Vagina (tissue), 2 donors: Measurements from ENCODE around the gene PPP2R2C. TPM values are rescaled to one million over a fixed set of nuclear protein-coding genes. Genes with fewer than 3 reads are reported as not detected.

Experiments
- DNase-seq, 2 donors: peaks; one replicate each; pipeline ENCODE4 v3.0.0-alpha.2; 2017; ENCODE audit errors: extremely low spot score in 2 of 2
- H3K27ac ChIP-seq: fragments of 200-600 bp; sonication (generic); one replicate; pipeline ENCODE4 v1.5.1; 2019
- H3K27me3 ChIP-seq: fragments of 200-600 bp; sonication (generic); one replicate; pipeline ENCODE4 v1.5.1; 2019
- H3K36me3 ChIP-seq, 2 donors: fragments of 200-600 bp; sonication (generic); one replicate each; pipeline ENCODE4 v1.5.1; 2017 to 2019
- H3K4me1 ChIP-seq: fragments of 200-600 bp; sonication (generic); one replicate; pipeline ENCODE4 v1.5.1; 2019
- H3K4me3 ChIP-seq, 2 donors: fragments of 200-600 bp; sonication (generic); 1 replicate in 1 of 2; 2 replicates in 1 of 2; pipeline ENCODE4 v1.5.1; 2016 to 2019
- H3K9me3 ChIP-seq: fragments of 200-600 bp; sonication (generic); one replicate; pipeline ENCODE4 v1.5.1; 2019
- POLR2A ChIP-seq, 2 donors: fragments of 450-650 bp; IDR thresholded peaks; one replicate each; pipeline ENCODE4 v1.6.1; 2017; ENCODE audit warnings: antibody characterized with exemption in 2 of 2, mild to moderate bottlenecking in 2 of 2, moderate library complexity in 2 of 2
- POLR2AphosphoS5 ChIP-seq, 2 donors: sonication (generic); formaldehyde crosslinking; IDR thresholded peaks; one replicate each; pipeline ENCODE4 v1.9.0; 2017; ENCODE audit warnings: antibody characterized with exemption in 2 of 2, mild to moderate bottlenecking in 2 of 2, low read depth in 1 of 2; ENCODE audit not compliant: insufficient read depth in 1 of 2
- intact Hi-C: fragments of 100-400 bp; cut with DNase I; formaldehyde crosslinking; loops from one replicate; pipeline ENCODE4 v1.15.1; 2023
- total RNA-seq: library from RNA; depleted of rRNA; stranded (reverse); fragments of >200 nt; gene quantifications from one replicate; pipeline ENCODE4 v1.2.3, GENCODE V29; 2016
- TF ChIP-seq, protein P1 (sequence below), 3 experiments: fragments of 450-650 bp in 2 of 3; fragments of 200-600 bp in 1 of 3; sonication (generic) in 1 of 3; IDR thresholded peaks; one replicate each; pipeline ENCODE4 v1.5.1; 2017 to 2019; ENCODE audit warnings: antibody characterized with exemption in 3 of 3, mild to moderate bottlenecking in 2 of 3, moderate library complexity in 2 of 3

The PPP2R2C gene
- total RNA-seq, 1 donor from 2014 or later = 17.2 TPM

DNA sequence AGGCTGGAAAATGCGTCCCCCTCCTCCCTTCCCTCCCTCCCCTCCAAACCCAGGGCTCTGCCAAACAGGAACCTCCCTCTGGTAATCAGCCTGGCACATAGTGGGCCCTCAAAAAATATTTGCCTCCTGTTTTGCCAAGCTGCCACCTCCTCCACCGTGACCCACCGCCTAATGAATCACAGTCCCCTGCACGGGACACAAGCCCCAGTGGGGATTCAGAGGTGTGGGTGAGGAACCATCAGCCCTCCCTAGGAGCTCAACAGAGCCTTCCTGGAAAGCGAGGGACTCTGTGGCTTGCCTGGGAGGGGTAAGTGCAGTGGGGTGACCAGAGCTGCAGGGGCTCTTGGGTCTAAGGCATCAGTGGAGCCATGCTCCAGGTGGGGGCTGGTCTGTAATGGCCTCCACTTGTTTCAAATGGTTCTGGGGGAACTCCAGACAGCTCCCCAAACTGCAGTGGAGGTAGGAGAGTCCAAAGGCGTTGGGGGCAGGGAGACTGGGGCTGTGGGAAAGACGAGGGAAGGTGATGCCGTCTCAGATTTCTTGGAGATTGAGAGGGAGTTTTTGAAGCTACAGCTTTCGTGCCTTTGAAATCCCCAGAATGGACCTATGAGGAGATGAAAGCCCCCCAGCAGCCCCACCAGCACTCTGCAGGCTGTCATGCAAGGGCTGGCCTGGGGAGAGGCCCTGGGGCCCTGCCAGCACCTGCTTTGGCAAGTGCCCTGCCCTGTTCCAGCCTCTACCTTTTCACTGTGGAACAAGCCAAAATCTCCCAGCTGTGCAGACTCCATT lies 1.0 kb upstream of the PPP2R2C start:
- H3K4me1 ChIP-seq = peaks cover 33% of the 10 kb centered on the region

DNA sequence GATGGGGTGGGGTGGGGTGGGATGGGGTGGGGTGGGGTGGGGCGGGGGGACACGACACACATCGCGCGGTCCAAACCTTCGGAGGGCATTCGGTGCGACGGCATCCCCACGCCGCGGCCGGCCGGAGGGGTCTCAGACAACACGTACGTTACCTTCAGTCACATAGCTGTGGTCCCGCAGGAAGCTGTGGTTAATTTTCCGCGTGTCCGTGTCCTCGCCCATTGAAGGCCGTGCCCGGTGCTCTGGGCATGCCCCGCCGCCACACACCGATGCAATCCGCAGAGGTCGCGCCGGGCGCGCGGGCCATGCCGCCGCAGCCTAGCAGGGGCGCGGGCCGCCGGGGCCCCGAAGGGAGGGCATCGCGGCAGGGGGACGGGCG lies 417 bp downstream of the PPP2R2C start:
- DNase-seq = peak in 1 of 2 donors; percentile 64
- H3K27ac ChIP-seq = no peak overlapping the region
- intact Hi-C loops = no loop called here
- no peaks in the 10 kb centered on the region for H3K36me3 ChIP-seq
- no peaks in the 10 kb centered on the region for H3K9me3 ChIP-seq
- H3K4me3 ChIP-seq = peak overlapping the region; percentile 50 to 65
- TF ChIP-seq POLR2A (IDR thresholded peaks at IDR 0.05) = no peak
- no peak for TF ChIP-seq POLR2AphosphoS5 (IDR thresholded peaks at IDR 0.05; ENCODE audit: insufficient read depth in 1 of 2, low read depth in 1 of 2)
- TF ChIP-seq, protein P1, sequence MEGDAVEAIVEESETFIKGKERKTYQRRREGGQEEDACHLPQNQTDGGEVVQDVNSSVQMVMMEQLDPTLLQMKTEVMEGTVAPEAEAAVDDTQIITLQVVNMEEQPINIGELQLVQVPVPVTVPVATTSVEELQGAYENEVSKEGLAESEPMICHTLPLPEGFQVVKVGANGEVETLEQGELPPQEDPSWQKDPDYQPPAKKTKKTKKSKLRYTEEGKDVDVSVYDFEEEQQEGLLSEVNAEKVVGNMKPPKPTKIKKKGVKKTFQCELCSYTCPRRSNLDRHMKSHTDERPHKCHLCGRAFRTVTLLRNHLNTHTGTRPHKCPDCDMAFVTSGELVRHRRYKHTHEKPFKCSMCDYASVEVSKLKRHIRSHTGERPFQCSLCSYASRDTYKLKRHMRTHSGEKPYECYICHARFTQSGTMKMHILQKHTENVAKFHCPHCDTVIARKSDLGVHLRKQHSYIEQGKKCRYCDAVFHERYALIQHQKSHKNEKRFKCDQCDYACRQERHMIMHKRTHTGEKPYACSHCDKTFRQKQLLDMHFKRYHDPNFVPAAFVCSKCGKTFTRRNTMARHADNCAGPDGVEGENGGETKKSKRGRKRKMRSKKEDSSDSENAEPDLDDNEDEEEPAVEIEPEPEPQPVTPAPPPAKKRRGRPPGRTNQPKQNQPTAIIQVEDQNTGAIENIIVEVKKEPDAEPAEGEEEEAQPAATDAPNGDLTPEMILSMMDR (IDR thresholded peaks at IDR 0.05) = no peak
- H3K27me3 ChIP-seq = no peaks in the 10 kb centered on the region
- H3K4me1 ChIP-seq = peaks cover 33% of the 10 kb centered on the region

More for the DNA sequence above, 1.0 kb upstream of the PPP2R2C start:
- no peak overlapping the region for H3K4me3 ChIP-seq
- H3K36me3 ChIP-seq = no peaks in the 10 kb centered on the region
- no peak overlapping the region for H3K27ac ChIP-seq
- DNase-seq = peak; percentile 67 to 90
- H3K9me3 ChIP-seq = no peaks in the 10 kb centered on the region
- intact Hi-C loops = no loop called here
- H3K27me3 ChIP-seq = no peaks in the 10 kb centered on the region
- TF ChIP-seq POLR2A (IDR thresholded peaks at IDR 0.05) = no peak
- TF ChIP-seq, protein P1 (IDR thresholded peaks at IDR 0.05) = no peak
- no peak for TF ChIP-seq POLR2AphosphoS5 (IDR thresholded peaks at IDR 0.05; ENCODE audit: insufficient read depth in 1 of 2, low read depth in 1 of 2)

DNA sequence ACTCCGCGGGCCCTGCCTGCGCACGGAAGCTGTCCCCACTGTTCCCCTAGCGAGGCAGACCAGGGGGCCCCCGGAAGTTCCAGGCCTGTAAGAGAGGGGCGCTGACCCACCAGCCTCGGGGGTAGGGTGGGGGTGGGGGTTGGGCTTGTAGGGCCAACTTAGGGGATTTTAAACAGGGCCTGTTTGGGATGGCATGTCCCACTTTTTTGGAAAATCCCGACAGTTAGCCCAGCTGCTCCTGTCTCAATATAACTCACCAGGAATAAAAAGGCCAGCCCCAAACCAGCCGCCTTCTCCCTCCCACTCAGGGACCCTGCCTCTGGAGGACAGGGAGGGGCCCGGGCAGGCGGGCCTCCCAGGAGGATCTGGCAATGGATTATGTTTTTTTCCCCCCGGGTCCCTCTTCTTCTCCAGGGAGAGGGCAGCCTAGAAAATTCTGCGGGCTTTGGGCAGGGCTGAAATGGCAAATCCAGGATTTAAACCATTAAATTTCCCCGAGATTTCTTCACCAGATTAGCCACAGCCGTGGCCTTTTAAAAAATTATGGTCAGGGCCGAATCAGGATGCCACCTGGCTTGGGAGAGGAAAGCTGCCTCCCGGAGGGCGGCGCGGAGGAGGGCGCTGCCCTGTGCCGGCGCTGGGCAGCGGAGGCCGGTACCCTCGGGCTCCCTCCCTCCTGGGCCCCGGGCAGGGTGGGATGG lies 957 bp downstream of the PPP2R2C start:
- TF ChIP-seq, protein P1 (IDR thresholded peaks at IDR 0.05) = no peak
- TF ChIP-seq POLR2A (IDR thresholded peaks at IDR 0.05) = no peak
- TF ChIP-seq POLR2AphosphoS5 (IDR thresholded peaks at IDR 0.05; ENCODE audit: insufficient read depth in 1 of 2, low read depth in 1 of 2) = no peak
- peak overlapping the region; percentile 60 for H3K27ac ChIP-seq
- peak overlapping the region; percentile 50 to 65 for H3K4me3 ChIP-seq
- H3K4me1 ChIP-seq = peaks cover 33% of the 10 kb centered on the region
- intact Hi-C loops = no loop called here
- no peaks in the 10 kb centered on the region for H3K27me3 ChIP-seq
- H3K36me3 ChIP-seq = no peaks in the 10 kb centered on the region
- DNase-seq = peak; percentile 70 to 93
- no peaks in the 10 kb centered on the region for H3K9me3 ChIP-seq

DNA sequence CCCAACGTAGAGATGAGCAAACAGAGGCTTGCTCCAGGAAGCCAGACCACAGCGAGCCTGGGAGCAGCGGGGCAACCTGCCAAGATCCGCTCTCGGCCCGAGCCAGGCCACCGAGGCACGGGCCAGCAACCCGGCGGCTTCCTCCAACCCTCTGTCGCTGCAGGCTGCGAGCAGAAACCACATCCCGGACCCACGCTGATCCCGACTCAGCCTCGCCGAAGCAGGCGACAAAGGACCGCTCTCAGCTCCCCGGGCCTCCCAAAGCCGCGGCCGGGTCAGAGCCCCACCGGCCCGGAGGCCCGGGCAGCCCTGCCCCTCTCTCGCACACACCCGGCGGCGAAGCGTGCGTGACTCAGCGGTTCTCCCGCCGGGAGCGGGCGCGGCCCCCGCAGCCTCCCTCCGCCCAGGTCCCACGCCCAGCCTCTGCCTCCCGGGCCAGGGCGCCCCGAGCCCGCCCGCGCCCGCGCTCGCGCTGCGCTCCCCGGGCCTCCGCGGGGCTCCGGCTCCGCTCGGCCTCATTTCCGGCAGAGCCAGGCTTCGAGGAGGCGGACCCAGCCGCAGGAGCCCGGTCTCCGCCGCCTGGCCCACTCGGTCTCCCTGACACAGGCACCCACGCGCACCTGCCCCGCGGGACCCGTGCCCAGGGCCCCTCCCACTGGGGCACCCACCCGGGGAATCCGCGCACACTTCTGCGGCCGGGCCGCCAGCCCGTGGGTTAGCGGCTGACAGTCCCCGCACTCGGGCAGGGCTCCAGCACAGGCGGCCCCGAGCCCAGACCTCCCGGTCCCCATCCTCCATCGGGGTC lies 1.7 kb downstream of the PPP2R2C start:
- no peaks in the 10 kb centered on the region for H3K27me3 ChIP-seq
- peak in 1 of 2 donors; percentile 70 for DNase-seq

More for the DNA sequence above, 1.7 kb downstream of the PPP2R2C start:
- H3K36me3 ChIP-seq = no peaks in the 10 kb centered on the region
- H3K4me3 ChIP-seq = peak overlapping the region; percentile 50 to 65
- no peaks in the 10 kb centered on the region for H3K9me3 ChIP-seq
- intact Hi-C loops = no loop called here
- H3K4me1 ChIP-seq = peaks cover 33% of the 10 kb centered on the region
- TF ChIP-seq, protein P1 (IDR thresholded peaks at IDR 0.05) = no peak
- no peak for TF ChIP-seq POLR2AphosphoS5 (IDR thresholded peaks at IDR 0.05; ENCODE audit: insufficient read depth in 1 of 2, low read depth in 1 of 2)
- TF ChIP-seq POLR2A (IDR thresholded peaks at IDR 0.05) = no peak
- H3K27ac ChIP-seq = peak overlapping the region; percentile 60
